HG02970 (cell line): ENCODE results near the gene FBXL5.
A peak's percentile ranks its signal among the peaks of the same experiment; 100 is the strongest.

ENCODE experiments used
- ATAC-seq: cut with Tn5 transposase; IDR thresholded peaks from one replicate; pipeline ENCODE4 v1.9.1; 2021; ENCODE audit warnings: mild to moderate bottlenecking, moderate library complexity, moderate number of reproducible peaks; ENCODE audit not compliant: unreplicated experiment, low FRiP score

The FBXL5 gene, protein sequence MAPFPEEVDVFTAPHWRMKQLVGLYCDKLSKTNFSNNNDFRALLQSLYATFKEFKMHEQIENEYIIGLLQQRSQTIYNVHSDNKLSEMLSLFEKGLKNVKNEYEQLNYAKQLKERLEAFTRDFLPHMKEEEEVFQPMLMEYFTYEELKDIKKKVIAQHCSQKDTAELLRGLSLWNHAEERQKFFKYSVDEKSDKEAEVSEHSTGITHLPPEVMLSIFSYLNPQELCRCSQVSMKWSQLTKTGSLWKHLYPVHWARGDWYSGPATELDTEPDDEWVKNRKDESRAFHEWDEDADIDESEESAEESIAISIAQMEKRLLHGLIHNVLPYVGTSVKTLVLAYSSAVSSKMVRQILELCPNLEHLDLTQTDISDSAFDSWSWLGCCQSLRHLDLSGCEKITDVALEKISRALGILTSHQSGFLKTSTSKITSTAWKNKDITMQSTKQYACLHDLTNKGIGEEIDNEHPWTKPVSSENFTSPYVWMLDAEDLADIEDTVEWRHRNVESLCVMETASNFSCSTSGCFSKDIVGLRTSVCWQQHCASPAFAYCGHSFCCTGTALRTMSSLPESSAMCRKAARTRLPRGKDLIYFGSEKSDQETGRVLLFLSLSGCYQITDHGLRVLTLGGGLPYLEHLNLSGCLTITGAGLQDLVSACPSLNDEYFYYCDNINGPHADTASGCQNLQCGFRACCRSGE

DNA sequence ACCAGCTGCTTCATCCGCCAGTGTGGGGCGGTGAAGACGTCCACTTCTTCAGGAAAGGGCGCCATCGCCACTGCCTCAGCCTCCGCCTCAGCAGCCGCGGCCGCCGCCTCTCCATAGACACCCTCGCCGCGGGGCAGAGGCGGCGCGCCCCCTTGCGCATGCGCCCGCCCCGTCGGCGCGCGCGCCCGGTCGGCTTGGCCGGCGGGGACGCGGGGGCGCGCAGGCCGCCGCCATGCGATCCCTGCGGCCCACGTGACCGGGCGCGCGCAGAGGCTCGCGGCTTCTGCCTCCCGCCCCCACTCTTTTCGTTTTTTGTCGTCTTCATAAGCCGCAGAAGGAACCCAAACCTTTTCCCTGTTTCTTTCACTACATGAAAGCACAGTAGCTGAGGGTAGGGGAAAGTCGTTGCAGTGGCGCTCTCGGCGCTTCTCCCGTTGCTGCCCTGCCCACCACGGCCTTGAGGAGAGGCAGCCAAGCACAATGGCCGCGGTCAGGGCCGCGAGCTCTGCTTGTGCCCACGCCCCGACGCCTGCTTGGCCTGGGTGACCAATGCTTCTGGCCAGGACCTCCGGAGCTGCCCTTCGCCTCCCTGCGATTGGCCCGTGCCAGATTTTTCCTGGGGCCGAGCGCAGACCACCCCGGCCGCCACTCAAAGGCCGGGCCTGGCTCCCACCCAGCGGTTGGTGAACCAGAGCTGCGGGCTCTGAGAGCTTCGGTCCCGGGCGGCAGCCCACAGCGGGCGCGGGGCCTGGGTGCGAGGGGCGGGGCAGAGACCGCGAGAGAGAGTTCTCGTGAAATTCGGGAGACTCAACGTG is at the start of gene FBXL5:
TSS of gene FBXL5 (minus strand) at position 135 of the 815 bp plus-strand sequence. CDS start at position 65, 70 bp downstream.
- peak; percentile 73 for ATAC-seq

DNA sequence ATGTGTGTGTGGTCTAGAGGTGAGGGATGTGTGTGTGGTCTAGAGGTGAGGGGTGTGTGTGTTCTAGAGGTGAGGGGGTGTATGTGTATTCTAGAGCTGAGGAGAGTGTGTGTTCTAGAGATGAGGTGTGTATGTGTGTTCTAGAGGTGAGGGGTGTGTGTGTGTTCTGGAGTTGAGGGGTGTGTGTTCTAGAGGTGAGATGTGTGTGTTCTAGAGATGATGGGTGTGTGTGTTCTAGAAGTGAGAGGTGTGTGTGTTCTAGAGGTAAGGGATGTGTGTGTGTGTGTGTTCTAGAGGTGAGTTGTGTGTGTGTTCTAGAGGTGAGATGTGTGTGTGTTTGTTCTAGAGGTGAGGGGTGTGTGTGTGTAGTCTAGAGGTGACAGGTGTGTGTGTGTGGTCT is 49.0 kb upstream of the FBXL5 start:
- ATAC-seq: no peak

DNA sequence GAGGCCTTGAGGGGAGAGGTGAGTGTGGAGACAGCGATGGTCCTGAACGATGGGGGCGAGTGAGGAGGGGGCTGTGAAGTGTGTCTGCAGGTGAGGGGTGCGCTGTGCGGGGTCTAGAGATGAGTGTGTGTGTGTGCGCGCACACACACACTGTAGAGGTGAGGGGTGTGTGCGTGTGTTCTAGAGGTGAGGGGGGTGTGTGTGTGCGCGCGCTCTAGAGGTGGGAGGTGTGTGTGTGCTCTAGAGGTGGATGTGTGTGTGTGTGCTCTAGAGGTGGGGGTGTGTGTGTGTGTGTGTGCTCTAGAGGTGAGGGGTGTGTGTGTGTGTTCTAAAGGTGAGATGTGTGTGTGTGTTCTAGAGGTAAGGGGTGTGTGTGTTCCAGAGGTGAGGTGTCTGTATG is 48.3 kb upstream of the FBXL5 start:
- no peak for ATAC-seq

DNA sequence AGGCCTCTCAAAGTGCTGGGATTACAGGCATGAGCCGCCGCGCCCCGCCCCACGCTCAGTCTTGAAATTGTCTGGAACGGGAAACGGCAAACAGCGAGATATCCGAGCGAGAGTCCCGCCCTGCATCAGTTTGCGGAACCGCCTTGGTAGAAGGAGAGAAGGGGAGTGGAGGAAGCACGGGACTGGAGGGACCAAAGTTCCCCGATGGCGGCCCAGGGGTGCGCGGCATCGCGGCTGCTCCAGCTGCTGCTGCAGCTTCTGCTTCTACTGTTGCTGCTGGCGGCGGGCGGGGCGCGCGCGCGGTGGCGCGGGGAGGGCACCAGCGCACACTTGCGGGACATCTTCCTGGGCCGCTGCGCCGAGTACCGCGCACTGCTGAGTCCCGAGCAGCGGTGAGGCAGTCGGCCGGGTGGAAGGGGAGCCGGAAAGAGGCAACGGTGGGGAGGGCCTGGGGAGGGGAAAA is 47.8 kb upstream of the FBXL5 start, which contains the start of gene BST1:
TSS of gene BST1 (plus strand) at position 125 of the 463 bp plus-strand sequence. CDS start at position 205, 80 bp downstream.
- no peak for ATAC-seq

DNA sequence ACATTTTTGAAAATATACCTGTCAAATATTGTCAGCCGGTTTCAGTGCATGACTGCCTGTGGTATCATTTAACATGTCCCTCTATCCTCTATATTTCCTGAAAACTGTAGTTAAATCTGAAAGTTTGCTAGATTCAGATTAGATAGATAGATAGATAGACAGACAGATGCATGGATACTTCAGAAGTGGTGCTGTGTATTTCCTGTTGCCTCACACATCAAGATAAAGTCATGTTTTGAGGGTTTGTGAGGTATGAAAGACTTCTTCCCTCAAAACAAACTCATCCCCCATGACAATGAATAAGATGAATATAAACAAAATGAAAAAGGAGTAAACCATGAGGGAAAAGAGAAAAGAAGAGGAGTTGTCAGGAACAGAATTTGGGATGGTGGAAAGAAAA is 41.7 kb upstream of the FBXL5 start:
- ATAC-seq: no peak

DNA sequence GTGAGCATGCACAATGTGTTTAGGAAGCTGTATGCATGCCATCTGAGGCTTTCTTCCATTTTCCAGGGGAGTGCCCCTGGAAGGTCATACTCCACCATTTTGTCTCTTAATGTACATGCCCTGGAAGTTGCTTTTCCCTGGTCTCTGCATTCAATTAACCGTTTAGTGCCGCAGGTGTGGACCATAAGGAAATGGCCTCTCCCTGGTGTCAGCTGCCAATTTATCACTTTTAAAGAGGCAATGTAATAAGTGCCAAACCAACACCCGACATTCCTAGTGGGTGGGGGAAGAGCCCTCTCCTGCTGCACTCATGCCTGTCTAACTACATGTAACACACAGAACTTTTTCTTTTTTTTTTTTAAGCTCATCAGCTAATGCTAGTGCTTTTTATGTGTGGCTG is 40.6 kb upstream of the FBXL5 start:
- ATAC-seq: no peak

DNA sequence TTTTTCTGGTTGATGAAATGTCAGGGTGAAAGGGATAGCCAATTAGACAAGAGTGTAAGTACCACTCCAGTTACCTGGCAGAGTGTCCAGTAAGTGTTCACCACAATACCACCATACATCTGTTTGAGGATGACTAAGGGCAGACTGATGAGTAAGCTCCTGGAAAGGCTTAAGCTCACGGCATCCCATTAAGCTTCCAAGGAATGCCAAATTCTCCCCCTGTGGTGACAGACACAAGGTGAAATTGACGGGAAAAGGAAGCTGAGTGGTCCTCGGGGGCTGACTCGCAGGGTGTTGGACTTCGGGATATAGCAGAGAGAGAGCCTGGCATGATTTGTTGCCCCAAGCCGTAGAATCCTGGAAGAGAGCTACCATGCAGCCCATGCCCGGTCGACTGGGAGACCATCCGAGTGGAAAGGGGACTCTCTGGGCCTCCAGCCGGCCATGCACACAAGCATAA is 40.1 kb upstream of the FBXL5 start:
- ATAC-seq: no peak

DNA sequence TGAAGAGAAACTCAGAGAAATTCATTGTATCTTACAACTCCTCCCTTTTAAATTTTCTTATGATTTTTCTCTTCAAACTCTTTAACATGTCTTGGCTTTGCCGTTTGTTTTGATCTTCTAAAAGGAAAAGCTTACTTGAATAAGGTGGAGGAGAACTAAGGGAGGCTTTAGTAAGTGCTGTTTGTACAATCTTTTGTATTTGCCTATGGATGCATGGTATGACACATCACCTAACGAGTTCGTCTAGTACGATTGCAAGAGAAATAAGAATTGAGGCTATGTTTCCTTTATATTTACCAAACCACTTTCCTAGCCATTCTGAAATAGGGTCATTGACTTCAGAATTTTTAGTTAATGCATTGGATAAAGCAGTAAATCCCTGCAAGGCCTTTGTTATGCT is 39.3 kb upstream of the FBXL5 start:
- no peak for ATAC-seq

DNA sequence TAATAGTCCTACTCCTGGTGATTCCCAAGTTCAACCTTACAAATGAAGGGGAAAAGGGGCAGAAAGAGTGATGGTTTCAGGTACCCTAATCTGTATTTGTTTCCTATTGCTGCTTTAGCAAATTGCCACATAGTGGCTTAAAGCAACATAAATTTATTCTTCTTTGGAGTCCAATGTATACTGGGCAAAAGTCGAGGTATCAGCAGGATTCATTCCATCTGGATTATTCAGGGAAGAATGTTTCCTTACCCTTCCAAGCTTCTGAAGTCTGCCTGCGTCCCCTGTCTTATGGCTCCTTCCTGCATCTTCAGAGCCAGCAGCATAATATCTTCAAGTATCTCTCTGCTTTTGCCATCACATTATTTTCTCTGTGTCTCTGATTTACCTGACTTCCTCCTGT is 37.4 kb upstream of the FBXL5 start:
- ATAC-seq: no peak

DNA sequence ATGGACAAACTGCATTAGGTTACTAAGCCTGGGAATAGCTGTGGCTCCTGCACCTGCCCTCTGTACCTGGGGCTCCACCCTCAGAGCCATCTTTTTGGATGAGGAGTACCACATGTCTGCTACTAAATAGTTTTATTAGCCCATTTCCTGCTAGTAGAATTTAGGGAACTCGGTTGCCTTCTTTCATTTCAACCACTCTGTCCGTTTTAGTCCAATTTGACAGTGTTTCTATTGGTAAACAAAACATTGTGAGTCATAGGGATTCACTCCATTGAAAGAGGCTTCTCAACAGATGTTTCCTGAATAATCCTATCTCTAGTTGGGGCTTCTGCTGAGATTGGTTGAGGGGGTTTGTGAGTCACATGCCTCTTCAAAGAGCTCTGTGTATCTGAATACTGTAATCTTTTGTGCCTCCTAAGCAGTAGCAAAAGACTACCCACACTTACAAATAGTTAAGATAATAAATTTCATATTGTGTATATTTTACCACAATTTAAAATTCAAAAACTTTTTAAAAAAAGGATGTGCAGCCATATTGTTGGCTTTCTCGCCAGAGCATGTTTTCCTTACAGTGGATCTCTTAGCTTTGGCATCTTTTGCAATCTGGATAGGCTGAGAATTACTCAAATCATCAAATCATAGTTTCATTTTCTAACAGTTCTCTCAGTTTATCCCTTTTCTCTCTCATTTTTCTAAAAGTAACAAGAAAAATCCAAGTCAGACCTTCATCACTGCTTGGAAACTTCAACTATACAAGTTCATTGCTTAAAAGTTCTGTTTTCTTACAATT is 36.4 kb upstream of the FBXL5 start:
- ATAC-seq: no peak

DNA sequence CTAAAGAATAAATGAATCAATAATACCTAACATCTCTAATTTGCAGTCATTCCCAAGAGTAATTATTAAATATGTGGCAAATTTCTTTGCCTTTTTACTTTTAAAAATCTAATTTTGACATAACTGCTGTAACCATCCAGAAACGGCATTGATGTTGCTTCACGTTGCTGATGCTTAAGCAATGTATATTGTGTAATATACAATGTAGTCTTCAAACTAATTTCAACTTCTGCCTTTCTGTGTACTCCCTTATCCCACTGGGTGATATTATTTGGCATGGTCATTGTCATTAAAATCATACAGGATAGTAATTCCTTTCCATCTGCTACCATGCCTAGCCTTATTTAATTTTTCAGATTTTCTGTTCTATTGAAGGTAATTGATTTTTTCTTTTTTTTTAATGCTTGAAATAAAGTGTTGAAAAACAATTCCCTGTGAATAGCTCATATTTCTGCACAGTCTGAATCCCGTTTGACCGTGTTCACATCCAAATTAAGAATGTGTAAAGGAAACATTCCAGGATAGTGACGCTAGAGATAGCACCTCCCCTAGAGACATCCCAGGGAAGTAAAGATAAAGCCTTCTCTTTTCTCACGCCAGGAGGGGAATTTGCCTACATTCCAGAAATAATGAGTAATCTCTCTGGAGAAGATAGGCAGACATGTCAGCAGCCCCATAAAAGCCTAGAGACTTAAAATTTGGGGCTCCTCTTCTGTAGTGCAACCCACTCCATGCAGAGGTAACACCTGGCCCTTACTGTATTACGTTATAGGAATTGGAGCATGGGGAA is 35.1 kb upstream of the FBXL5 start:
- no peak for ATAC-seq

DNA sequence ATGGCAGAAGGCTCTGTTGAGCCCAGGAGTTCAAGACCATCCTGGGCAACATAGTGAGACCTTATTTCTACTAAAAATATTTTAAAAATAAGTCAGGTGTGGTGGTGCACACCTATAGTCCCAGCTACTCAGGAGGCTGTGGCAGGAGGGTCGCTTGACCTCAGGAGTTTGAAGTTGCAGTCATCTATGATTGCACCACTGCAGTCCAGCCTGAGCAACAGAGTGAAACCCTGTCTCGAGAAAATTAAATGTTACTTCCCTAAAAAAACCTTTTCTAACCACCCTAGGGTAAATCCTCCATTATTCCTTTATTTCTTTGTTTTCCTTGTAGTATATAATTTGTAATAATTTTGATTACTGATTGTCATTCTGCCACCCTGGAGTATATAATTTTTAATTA is 34.4 kb upstream of the FBXL5 start:
- ATAC-seq: no peak

DNA sequence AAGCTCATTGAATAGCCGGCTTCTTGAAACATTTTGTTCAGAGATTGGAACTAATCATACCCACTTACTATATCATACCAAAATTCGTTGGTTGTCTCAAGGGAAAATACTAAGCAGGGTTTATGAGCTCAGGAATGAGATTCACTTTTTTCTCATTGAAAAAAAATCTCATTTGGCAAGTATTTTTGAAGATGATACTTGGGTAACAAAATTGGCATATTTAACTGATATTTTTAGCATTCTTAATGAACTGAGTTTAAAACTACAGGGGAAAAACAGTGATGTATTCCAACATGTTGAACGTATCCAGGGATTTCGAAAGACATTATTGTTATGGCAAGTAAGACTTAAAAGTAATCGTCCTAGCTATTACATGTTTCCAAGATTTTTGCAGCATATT is 32.9 kb upstream of the FBXL5 start:
- ATAC-seq: no peak

DNA sequence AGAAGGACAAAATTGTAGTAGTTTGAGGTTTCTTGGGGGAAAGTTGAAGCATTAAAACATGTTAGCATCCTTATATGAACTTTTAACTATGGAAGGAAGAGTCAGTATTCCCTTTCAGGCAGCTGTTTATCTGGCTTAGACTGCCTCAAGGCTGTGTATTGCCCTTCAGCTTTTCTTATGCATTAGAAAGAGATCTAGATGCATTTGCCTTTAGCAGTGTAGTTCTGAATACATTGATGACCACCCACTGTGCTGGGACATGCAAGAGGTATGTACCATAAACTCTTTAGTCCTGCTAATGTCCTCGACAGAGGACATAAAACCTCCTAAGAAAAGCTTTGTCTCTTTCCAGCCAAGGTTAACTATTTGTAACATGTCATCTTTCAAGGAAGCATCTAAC is 29.3 kb upstream of the FBXL5 start:
- no peak for ATAC-seq

DNA sequence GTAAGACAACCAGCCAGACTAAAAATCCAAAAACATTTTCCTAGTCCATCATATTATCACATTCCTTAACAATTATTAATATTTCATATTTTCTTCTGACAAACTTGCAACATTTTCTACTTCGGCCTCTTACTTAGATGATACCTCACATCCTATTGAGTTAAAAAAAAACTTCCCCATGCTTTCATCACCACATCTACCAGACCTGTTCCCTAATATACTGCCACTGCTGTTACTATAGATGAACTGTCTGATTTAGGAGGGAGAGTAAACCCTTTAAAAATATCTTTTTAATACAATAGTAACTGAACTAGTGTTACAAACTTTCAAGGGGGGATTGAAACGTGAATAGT is 28.0 kb upstream of the FBXL5 start:
- ATAC-seq: no peak

DNA sequence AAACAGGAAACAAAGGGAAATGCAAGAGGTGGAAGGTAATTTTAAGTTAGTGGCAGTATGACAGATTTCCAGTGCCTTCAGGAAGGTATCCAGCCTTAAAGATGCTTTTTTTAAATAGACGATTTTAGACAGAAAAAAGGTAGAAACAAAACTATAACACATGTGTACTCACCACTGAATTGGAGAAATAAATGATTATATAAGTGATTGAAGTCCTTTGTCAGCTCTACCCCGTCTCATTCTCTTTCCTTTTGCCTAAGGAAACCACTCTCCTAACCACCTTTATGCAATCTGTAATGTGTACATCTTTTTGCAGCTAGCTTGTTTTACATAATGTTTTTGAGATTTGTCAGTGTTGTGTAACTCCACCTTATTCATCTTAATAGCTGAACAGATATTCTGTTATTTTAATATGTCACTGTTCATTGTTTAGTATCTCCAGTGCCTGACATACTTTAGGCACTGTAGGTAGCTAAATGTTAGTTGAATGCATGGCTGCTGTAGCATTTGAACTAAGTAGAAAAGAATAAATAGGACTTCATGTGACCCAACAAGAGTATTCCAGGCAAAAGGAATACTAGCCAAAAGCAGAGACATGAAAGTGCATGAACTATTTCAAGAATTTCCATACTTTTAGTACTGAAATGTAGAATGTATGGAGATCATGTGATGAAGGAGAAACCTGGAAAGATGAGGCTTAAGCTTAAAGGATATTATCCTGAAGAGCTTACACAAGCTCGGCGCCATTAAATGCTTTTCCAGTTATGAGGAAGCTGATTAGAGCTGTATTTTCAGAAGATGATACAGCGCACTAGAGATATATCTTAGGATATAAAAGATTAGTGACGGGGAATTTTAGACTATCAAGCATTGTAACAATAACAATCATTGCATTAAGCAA is 27.3 kb upstream of the FBXL5 start:
- no peak for ATAC-seq

DNA sequence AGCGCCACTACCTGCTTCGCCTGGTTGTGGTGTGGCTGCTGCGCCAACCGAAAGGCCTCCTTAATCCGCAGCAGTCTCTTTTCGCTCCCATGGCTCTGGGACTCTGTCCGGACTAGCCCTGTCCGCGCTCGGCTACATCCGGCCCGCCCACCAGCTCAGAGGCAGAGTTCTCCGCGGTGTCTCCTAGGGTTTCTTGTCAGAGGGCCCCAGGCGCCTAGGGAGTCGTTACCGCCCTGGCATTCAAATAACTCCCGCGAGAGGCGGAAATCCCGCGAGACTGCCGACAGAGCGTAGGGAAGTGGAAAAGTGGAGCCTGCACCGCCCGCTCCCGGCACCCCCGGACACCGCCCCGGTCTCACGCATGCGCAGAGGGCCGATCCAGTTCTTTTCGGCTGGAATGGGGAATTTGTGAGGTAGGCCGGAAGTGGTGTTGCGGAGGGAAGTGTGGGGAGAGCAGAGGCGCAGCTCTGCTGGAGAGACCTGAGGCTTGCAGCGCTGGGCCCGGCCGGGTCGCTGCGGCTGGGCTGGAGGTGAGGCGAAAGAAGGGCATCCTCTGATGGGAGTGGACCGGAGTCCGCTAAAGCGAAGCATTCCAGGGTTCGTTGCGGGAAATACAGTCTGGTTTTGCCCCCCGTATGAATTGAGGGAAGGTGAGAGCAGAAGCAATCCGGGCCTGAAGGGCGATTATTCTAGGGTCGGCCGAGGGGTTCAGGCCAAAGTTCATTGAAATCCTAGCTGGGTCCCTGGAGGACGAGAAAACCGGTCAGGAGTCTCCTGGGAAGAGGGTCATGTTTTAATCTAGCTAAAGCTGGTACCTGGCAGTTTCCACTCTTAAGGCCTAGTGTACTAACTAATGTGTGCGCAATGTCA is 26.4 kb upstream of the FBXL5 start, which contains the start of gene FAM200B:
TSS of gene FAM200B (plus strand) at position 456 of the 870 bp plus-strand sequence. CDS start 5,151 bp downstream, outside the sequence.
- ATAC-seq: peak; percentile 98
